Adipose tissue (tissue), 3 donors: Measurements from ENCODE around the gene OCA2. TPM values are rescaled to one million over a fixed set of nuclear protein-coding genes. Genes with fewer than 3 reads are reported as not detected.

Experiments
- H3K27ac ChIP-seq: one replicate; pipeline ENCODE4 v1.5.1; 2013; ENCODE audit warnings: low read depth, low read length
- WGBS, 3 donors: extraction: QIAGEN DNeasy Blood & Tissue Kit; methylation state at CpG; one replicate each; pipeline ENCODE4 v1.1.7; 2013; 5-methylcytosine and 5-hydroxymethylcytosine counted together
- polyA plus RNA-seq, 3 donors: library from polyadenylated mRNA; stranded (reverse); fragments of 200-250 nt; gene quantifications; one replicate each; pipeline ENCODE4 v1.2.3, GENCODE V29; 2013
- donor health status: healthy with polysubstance abuse.
- donor health status: Bipolar disorder and iron deficiency.
- donor health status: healthy.

OCA2 gene
- polyA plus RNA-seq, 3 donors: 0.06 TPM; not detected in 2

DNA sequence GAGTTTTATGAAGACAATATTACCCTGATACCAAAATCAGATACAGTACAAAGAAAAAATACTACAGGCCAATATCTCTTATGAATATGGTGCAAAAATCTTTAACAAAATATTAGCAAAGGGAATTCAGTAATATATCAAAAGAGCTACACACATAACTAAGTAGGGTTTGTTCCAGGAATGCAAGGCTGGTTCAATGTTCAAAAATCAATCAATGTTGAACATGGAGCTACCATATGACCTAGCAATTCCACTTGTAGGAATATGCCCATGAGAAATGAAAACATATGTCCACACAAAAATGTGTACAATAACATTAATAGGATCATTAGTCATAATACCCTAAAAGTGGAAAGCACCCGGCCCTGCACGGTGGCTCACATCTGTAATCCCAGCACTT is 7.8 kb downstream of the OCA2 start:
- 66 to 100% (median 96%) methylated on average over 2 of the region's 2 CpGs for WGBS, 3 donors

DNA sequence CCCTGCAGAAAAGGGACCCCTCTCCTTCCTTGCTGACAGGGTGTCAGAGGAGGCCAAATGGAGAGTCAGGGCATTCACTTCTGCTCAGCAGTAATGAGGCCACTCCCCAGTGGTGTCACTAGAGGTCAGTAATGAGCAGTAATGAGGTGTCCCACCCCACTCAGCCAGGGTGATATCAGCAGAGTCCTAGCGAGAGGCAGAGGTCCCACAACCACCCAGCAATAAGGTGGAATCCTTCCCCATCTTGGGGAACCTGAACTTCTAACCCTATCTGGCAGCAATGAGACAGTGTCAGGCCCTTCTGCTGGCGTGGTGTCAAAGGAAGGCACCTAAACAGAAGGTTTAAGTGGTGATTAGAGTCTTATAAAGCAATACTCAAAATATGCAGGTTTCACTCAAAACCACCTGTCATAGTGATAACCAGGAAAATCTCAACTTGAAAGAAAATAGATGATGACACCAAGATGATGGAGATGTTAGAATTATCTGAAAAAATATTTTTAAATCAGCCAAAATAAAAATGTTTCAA is 12.9 kb downstream of the OCA2 start:
- H3K27ac ChIP-seq: no peak overlapping the region

More for the DNA sequence above, 7.8 kb downstream of the OCA2 start:
- no peak overlapping the region for H3K27ac ChIP-seq

DNA sequence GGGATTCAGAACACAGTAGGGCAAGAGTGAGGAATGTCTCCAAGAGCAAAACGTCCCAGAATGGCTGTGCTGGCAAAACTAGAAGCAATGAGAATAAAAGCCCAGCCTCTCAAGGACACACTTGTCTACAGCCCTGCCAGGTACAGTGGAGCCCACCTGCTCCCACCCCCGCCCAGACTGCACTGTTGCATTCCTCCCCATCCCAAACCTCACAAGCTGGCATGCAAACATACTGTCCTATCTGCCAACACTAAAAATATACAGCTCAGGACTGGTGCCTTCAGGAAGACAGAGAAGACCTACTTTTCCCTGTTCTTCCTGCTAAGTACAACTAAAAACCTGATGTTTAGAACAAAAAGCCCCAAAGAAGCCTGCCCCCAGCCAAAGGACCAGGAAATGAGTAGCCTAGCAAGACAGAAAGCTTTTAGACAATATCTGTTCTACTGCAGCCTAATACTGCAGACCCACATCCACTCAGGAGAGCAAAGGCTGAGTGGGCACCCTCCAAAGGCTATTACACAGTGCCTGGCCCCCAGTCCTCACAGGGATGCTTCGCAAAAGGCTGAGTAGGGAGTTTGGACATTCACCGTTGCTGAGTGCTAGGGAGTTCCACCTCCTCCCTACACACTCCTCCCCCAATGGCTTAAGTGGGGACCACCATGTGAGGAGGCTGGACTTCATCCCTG is 13.5 kb downstream of the OCA2 start:
- WGBS, 3 donors: 68 to 77% (median 72%) methylated on average over 4 of the region's 4 CpGs
- no peak overlapping the region for H3K27ac ChIP-seq

More for the DNA sequence above, 12.9 kb downstream of the OCA2 start:
- WGBS, 3 donors: 13 to 28% (median 21%) methylated on average over 2 of the region's 2 CpGs

DNA sequence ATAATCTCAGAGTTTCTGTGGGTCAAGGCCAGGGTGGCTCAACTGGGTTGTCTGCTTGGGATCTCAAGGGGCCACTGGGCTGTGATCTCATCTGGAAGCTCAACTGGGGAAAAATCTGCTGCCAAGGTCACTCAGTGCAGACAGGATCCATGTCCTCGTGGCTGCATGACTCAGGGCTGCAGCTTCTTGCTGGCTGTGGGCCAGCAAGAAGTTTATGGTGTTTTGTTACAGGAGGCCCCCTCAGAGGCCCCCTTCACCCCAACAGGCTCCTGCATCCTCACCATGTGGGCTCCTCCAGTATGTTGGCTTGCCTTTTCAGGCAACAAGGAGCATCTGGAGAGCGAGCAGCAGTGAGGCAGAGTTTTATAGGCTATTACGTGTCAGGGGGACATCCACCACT is 14.6 kb downstream of the OCA2 start:
- WGBS, 3 donors: 68 to 70% (median 70%) methylated on average over 3 of the region's 3 CpGs
- no peak overlapping the region for H3K27ac ChIP-seq

DNA sequence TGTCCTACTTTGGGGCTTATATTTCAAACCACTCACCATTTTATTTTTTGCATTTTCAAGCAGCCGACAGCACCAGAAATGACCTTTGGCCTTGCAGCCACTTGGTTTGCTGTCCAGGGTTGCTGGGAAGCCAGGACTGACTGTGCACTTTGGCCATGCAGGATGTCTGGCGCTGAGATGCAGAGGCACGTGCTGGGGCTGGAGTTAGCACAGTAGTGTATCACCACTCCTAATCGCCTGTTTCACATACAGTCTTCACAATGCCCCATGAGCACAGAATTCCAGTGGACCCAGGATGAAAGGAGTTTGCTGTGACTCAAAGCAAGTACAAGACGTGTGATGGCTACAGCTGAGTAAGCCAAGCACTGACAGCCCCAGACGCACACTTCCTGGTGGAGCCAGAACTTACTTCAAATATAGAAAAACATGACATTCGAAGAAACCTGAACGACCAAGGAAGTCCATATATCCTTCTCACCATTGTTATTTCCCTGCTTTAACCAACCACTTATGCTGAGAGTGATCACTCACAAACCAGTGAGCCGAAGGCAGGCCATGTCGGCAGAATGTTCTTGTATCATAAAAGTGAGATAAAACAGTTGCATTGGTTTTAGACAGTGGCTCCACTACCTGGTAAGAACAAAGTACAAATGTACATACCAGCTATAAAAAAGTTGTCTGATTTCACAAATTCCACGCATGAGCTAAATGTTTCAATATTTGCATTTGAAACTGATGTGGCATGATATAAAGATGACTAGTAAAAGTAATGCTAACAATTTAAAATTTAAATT is 16.0 kb downstream of the OCA2 start:
- 50 to 63% (median 59%) methylated on average over 11 of the region's 11 CpGs for WGBS, 3 donors
- H3K27ac ChIP-seq: no peak overlapping the region

DNA sequence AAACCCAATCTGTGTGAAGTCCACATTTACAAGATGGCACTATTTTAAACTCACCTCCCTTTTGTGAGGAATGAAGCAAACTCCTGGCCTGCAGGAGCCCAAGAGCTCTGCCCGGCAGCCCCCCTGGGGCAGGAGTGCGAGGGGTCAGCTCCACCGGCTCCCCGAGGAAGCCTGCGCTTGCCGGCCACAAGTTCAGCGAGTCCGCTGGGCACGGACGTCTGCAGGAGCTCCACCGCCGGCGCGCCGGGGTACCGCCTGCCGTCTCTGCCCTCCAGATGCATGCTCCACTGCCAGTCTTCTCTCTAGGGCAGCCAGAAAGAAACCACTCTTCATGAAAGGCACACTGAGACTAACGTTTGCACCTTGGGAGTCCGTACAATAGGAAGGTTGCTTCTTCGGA is 17.5 kb downstream of the OCA2 start:
- 92 to 96% (median 95%) methylated on average over 20 of the region's 20 CpGs for WGBS, 3 donors
- H3K27ac ChIP-seq: no peak overlapping the region

DNA sequence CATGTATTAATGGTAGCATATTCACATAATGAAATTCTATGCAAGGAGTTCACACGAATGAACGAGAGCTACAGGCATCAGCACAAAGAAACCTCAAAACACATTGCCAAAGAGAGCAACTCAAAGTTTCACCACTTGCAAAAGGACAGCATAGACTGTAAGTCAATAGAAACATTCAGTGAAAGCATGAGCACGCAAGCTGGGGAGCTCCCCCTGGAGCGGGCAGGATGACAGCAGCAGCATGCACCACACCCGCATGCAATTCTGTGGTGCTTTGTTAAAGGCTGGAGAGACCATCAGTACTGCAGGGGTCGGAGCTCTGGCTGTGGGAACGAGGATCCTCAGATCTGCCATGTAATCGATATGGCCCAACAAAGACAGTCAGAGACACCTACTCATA is 18.7 kb downstream of the OCA2 start:
- no peak overlapping the region for H3K27ac ChIP-seq
- 52 to 70% (median 58%) methylated on average over 8 of the region's 8 CpGs for WGBS, 3 donors

DNA sequence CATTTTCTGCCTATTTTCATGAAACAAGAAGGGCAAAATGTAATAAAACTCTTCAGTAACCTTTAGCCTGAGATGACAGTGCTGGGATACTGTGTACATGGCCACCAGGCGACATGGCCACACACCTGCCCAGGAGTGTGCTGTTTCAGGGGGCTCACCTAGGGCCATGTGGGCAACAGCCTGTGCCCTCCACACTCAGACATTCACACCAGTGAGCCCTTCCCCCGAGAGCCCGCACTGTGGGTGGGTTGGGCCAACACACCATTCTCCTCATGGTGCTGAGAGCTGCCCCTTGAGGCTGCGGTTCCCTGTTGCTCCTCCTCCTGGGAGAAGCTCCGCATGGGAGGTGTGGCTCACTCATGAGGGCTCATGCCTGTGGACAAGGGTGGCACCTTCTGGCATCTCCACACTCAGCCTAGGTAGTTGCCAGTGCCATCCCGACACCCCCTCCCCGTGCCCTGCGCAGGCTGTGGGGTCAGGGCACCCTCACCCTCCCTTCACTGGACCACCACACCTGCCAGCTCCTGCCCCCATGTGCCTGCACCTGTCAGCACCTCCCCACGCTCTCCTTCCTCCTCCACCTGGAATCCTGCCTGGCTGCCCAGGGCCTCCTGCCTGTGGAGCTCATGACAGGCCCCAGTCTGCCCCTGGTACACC is 19.7 kb downstream of the OCA2 start:
- 84 to 91% (median 87%) methylated on average over 9 of the region's 9 CpGs for WGBS, 3 donors
- H3K27ac ChIP-seq: no peak overlapping the region

DNA sequence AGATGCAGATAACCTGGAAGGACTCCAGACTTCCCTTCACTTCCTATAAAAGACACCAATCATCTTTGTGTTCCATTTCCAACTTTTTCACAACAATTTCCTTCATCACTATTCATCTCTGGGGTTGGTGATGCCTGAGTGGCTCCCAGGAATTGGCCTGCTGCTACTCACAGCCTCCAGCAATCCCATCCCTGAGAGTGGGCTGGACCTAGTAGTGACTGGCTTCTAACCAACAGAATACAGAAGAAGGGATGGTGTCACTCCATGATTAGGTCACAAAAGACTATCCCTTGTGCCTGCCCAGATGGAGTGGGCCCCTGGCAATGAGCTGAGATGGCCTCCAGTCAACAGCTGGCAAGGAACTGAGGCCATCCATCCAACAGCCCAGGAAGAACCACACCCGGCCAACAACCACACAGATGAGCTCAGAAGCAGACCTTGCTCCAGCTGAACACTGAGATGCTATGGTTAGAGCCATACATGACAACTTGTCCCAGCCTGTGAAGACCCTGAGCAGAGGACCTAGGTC is 20.9 kb downstream of the OCA2 start:
- WGBS, 3 donors: 62 to 75% (median 68%) methylated on average over 1 of the region's 1 CpG
- no peak overlapping the region for H3K27ac ChIP-seq

DNA sequence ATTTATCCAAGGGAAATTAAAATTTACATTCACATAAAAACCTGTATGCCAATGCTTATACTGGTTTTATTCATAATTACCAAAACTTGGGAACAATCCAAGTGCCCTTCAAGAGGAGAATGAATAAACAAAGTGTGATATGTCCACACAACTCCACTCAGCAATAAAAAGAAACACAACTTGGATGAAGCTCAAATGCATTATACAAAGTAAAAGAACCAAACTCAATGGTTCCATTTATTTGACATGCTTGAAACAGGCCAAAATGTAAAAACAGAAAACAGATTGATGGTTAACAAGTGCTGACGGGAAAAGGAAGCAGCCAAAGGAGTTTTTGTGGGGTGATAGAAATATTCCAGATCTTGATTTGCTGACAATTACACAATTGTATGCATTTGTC is 23.5 kb downstream of the OCA2 start:
- H3K27ac ChIP-seq: no peak overlapping the region
- 53 to 72% (median 66%) methylated on average over 1 of the region's 1 CpG for WGBS, 3 donors

DNA sequence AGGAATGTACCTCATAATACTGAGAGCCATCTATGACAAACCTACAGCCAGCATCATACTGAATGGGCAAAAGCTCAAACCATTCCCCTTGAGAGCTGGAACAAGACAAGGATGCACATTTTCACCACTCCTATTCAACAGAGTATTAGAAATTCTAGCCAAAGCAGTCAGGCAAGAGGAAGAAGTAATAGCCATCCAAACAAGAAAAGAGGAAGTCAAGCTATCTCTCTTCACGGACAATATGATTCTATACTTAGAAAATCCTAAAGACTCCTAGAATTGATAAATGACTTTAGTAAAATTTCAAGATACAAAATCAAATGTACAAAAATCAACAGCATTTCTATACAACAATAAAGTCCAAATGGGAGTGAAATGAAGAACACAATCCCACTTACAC is 30.2 kb downstream of the OCA2 start:
- WGBS, 3 donors: 18 to 61% (median 22%) methylated on average over 1 of the region's 1 CpG
- no peak overlapping the region for H3K27ac ChIP-seq

DNA sequence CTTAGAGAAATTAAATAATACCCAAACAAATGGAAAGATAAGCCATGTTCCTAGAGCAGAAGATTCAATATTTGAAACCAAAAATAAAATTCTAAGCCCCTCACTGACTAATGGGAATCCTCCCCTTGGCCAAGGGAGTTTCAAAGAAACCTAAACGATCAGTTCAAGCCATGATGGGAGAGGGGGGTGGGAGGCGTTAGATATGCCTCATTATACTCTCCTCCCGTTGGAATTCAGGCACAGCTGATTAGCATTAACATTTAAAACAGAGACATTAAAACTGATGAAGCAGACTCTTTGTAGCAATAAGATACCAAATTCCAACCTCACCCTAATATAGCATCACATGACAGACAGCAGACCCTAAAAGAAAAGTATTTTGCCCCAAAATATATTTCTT is 32.9 kb downstream of the OCA2 start:
- H3K27ac ChIP-seq: no peak overlapping the region
- WGBS, 3 donors: 34 to 61% (median 49%) methylated on average over 3 of the region's 3 CpGs

DNA sequence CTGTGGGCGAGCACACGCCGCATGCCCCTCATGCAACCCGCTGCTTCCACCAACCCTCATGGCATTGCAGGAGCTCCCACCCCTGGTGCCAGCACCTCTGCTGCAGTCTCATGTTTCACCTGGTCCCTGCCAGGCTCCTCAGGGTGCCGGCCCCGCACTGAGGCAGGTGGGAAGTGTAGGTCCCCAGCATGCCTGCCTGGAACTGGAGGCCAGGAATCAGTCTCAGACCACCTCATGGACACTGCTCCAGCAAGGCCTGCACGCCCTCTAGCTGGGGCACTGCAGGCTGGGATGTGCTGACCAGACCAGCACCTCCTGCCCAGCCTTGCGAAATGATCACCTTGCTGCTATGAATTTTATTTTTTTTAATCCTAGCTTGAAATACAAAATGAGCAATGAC is 39.1 kb downstream of the OCA2 start:
- WGBS, 3 donors: 81 to 91% (median 88%) methylated on average over 8 of the region's 8 CpGs
- no peak overlapping the region for H3K27ac ChIP-seq

DNA sequence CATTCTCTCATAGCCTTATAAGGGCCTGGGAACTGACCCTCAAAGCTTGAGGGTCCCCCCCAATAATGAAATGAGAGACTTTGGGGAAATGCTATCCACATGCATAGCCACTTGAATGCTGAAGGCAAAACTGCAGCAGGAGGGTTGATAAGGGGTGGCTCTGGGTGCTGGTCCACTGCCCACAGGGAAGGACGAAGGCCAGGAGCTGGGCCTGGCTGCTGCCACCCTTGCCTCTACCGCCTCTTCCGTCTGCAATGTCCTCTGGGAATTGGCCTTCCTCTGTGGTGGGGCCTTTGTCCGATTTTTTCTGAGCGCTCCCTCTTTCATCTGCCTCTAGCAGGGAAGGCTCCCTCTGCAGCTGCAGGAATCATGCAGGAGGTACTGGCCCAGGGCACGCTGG is 41.0 kb downstream of the OCA2 start:
- WGBS, 3 donors: 84 to 90% (median 87%) methylated on average over 6 of the region's 6 CpGs
- H3K27ac ChIP-seq: no peak overlapping the region

DNA sequence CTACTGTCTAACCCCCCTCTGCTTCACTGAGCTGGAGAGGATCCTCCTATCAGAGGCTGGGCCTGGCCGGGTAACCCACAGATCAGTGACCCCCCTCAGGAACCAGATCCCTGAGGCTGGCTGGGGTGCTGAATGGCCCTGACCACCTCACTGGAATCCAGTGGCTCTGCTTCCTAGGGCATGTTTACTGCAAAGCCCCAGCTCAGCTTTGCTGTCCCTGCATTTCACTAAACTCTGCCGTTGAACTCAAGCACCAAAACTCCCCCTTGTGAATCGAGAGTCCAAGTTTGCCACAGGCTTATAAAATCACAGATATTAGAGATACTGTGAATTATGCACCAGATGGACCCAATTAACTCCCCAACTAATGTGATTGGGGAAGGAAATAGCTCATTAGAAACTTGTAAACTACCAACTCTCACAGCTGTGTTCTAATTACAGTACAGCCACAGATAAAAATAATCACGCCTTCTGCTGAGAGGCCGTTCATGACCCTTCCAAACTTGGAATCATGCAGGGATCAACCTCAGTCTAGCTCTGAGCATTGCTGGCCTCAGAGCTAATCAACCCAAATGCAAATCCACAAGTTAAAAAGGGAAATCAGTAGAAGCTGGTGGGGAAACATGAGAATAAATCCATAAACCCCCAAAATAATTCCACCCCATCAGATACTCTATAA is 47.0 kb downstream of the OCA2 start:
- H3K27ac ChIP-seq: no peak overlapping the region
- 42 to 54% (median 47%) methylated on average over 5 of the region's 5 CpGs for WGBS, 3 donors

DNA sequence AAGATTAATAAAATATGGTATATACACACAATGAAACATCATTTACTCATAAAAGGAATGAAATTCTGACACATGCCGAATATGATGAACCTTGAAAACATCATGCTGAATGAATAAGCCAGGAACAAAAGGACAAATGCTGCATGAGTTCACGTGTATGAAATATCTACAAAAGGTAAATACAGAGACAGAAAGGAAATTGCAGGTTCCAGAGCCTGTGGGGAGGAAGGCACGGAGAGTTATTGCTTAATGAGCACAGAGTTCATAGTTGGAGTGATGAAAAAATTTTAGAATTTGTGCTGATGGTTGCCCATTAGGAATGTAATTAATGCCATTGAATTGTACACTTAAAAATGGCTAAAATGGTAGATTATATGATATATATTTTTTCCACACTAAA is 49.5 kb downstream of the OCA2 start:
- no peak overlapping the region for H3K27ac ChIP-seq
- WGBS, 3 donors: 60 to 80% (median 73%) methylated on average over 3 of the region's 3 CpGs

DNA sequence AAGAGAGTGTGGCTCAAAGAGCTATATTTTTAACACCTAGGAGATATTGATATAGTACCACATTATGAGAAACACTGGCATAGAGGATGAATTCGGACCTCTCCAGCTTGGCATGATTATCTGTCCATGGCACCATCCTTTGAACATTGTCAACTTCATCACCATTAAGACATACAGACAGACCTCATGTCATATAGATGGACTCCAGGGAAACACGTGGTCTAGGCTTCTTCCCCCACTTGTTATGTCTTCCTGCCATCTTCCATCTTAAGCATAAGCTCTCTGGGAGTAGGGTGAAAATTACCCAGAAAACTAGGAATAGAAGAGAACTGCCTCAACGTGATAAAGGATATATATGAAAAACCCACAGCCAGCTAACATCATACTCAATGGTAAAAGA is 51.8 kb downstream of the OCA2 start:
- 65 to 74% (median 66%) methylated on average over 3 of the region's 3 CpGs for WGBS, 3 donors
- no peak overlapping the region for H3K27ac ChIP-seq

DNA sequence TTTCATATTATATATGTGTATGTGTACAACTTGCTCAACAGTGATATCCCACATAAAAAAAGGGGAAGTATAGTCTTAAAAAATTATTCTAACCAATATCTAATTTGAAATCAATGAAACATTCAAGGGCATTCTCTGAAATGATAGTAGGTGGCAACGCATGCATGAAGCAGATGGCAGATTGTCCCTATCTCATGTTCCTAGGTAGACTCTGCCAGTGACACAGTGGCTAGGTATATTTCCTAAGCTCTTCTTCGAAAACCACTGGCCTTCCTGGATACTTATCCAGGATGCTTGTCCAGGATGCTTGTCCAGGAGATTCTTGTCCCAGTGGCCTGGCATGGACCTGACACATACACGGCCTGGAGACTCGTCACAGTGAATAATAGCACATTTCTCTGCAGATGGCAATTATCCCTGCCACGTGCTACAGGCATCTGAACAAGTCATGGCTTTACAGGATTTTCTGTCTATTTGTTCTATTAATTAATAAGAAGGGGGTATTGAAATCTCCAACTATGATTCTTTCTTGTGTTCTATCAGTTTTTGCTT is 54.9 kb downstream of the OCA2 start:
- 74 to 79% (median 78%) methylated on average over 5 of the region's 5 CpGs for WGBS, 3 donors
- no peak overlapping the region for H3K27ac ChIP-seq
